ENCODE data around the gene KRTAP10-10.

KRTAP10-10 gene

DNA sequence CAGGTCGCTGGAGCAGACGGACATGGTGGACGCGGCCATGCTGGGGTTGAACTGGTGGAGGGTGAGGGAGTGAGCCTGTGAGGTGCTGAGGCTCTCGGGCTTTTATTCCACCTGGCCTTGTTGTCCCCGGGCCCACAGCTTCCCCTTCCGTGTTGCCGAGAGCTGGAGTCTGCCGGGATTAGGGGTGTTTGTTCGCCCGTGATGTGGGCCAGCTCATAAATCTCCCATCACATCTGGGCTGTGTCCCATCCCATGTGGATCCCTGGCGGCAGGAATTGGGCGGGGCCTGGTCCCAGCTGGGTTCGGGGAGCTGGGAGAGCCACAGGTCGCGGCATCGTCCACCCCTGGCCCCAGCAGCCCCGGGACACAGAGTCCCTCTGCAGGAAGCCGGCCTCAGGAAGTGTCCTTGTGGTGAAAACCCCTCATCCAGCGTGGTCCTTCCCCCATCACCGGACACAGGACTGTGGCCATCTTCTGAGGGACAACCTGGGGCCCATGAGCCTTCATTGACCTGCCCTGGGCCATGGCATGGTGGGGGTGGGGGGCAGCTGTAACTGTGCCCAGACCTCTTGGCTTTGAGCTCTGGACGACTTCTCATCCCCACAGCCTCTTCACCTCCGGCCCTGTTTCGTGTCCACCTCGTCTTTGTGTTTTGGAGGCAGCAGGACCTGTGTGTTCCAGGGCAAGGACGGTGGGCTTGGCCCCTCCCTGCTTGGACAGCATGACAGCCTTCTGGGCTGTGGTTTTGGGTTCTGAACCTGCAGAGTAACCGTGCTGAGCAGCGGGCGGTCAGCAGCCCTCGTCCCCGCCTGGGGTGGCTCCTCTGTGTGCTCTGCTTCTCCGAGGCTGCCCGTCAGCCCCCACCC, 44.5 kb upstream of the KRTAP10-10 start, which contains the start of gene KRTAP10-6:
Gene KRTAP10-6 (minus strand): TSS at position 60 of the 866 bp plus-strand sequence. CDS start 21 bp downstream, at position 39.
- H3K36me3 ChIP-seq (ENCODE audit: low read depth), result no peaks in the 10 kb centered on the region
- H3K27ac ChIP-seq (ENCODE audit: poor library complexity, severe bottlenecking), result no peak within 1 kb of the TSS
- TF ChIP-seq, protein P1, sequence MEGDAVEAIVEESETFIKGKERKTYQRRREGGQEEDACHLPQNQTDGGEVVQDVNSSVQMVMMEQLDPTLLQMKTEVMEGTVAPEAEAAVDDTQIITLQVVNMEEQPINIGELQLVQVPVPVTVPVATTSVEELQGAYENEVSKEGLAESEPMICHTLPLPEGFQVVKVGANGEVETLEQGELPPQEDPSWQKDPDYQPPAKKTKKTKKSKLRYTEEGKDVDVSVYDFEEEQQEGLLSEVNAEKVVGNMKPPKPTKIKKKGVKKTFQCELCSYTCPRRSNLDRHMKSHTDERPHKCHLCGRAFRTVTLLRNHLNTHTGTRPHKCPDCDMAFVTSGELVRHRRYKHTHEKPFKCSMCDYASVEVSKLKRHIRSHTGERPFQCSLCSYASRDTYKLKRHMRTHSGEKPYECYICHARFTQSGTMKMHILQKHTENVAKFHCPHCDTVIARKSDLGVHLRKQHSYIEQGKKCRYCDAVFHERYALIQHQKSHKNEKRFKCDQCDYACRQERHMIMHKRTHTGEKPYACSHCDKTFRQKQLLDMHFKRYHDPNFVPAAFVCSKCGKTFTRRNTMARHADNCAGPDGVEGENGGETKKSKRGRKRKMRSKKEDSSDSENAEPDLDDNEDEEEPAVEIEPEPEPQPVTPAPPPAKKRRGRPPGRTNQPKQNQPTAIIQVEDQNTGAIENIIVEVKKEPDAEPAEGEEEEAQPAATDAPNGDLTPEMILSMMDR (IDR thresholded peaks at IDR 0.05; ENCODE audit: poor library complexity, severe bottlenecking), result no peak
- H3K4me1 ChIP-seq (ENCODE audit: insufficient read depth, poor library complexity, severe bottlenecking), result no peaks in the 10 kb centered on the region
- H3K4me3 ChIP-seq (ENCODE audit: severe bottlenecking), result no peak within 1 kb of the TSS
- H3K27me3 ChIP-seq (ENCODE audit: insufficient read depth, poor library complexity, severe bottlenecking), result no peaks in the 10 kb centered on the region
- ATAC-seq (ENCODE audit: low read depth) (no peak), DNase-seq (ENCODE audit: low spot score) (no peak)
- no peaks in the 10 kb centered on the region for H3K9me3 ChIP-seq (ENCODE audit: severe bottlenecking)

DNA sequence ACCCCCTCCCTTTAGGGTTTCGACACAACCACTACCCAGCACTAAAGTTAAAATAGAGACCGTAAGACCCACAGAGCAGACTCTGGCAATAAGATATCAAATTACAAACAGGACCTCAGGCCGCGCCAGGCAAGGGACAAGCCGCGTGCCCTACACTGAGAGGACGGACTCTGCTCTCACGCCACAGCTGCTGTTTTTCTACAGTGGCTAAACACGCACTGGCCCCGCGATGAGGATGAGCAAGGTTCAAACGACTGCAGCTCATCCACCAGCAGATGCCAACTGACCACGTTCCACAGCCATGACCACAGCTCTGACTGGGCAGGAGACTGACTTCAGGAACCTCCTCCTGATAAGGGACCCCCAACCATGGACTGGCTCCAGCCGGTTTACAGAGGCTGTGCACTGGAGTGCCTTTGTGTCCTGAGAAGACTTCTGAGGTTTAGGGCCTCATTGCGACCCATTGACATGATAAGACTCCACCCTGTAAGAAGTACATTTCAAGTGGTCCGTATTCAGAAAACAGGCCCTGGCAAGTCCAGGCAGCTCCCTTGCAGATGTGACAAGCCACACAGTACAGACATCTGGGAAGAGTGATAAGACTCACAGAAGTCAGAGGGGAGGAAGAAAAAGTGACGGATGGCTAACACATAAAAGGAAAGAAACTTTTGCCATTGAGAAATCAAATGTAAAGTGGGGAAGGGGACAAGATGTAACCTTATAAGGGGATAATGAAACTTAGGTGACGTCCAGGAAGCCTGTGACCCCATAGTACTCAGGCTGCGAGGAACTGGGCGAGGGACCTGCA, 43.4 kb upstream of the KRTAP10-10 start:
- H3K4me3 ChIP-seq (ENCODE audit: severe bottlenecking), result no peak overlapping the region
- no peak overlapping the region for H3K27ac ChIP-seq (ENCODE audit: poor library complexity, severe bottlenecking)
- no peak for ATAC-seq (ENCODE audit: low read depth)
- no peaks in the 10 kb centered on the region for H3K9me3 ChIP-seq (ENCODE audit: severe bottlenecking)
- no peaks in the 10 kb centered on the region for H3K36me3 ChIP-seq (ENCODE audit: low read depth)
- no peaks in the 10 kb centered on the region for H3K4me1 ChIP-seq (ENCODE audit: insufficient read depth, poor library complexity, severe bottlenecking)
- TF ChIP-seq, protein P1 (IDR thresholded peaks at IDR 0.05; ENCODE audit: poor library complexity, severe bottlenecking), result no peak
- no peak for DNase-seq (ENCODE audit: low spot score)
- H3K27me3 ChIP-seq (ENCODE audit: insufficient read depth, poor library complexity, severe bottlenecking), result no peaks in the 10 kb centered on the region

DNA sequence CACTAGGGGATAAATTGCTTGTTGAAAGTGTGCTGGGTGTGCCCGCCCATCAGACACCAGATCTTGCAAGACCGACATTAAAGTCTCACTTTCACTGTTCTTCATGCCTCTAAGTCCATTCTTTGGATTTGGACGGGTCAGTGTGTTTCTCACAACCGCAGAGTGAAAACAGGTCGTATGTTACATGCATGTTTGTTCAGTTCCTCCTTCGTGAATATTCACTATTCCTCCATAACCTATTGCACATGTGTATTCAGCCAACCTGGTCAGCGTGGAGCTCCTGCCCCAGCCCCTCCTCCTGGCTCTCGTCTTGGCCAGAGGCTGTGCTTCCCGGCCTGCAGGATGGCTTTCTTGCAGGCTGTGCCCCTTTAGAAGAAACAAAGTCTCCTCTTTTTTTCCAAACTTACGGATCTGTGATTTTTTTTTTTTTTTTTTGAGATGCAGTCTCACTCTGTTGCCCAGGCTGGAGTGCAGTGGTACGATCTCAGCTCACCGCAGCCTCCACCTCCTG, 42.7 kb upstream of the KRTAP10-10 start:
- no peak overlapping the region for H3K27ac ChIP-seq (ENCODE audit: poor library complexity, severe bottlenecking)
- no peaks in the 10 kb centered on the region for H3K27me3 ChIP-seq (ENCODE audit: insufficient read depth, poor library complexity, severe bottlenecking)
- no peak for ATAC-seq (ENCODE audit: low read depth)

DNA sequence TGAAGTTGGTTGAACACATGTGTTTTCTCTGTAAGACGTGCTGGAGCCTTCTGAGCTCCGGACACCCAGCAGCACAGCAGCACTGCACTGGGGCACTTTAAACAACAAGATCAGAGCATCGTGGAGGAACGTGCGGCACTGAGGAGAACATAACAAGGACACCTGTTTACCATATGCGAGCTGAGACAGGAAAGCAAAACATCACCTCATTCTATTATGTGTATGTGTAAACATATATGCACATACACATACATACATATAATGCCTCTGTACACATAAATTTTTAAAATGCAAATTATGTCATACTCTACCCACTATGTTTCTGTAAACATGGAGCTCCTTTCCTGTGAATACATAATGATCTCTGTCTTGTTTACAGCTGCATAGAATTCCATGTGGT, 41.6 kb upstream of the KRTAP10-10 start:
- Histone ChIP-seq H3K36me3 (ENCODE audit: low read depth) (no peaks in the 10 kb centered on the region), H3K4me1 (ENCODE audit: insufficient read depth, poor library complexity, severe bottlenecking) (no peaks in the 10 kb centered on the region), H3K27me3 (ENCODE audit: insufficient read depth, poor library complexity, severe bottlenecking) (no peaks in the 10 kb centered on the region), H3K9me3 (ENCODE audit: severe bottlenecking) (no peaks in the 10 kb centered on the region), H3K4me3 (ENCODE audit: severe bottlenecking) (no peak overlapping the region), H3K27ac (ENCODE audit: poor library complexity, severe bottlenecking) (no peak overlapping the region)
- DNase-seq (ENCODE audit: low spot score) (no peak), ATAC-seq (ENCODE audit: low read depth) (no peak)
- TF ChIP-seq, protein P1 (IDR thresholded peaks at IDR 0.05; ENCODE audit: poor library complexity, severe bottlenecking), result no peak

More for the DNA sequence above, 42.7 kb upstream of the KRTAP10-10 start:
- H3K4me1 ChIP-seq (ENCODE audit: insufficient read depth, poor library complexity, severe bottlenecking), result no peaks in the 10 kb centered on the region
- DNase-seq (ENCODE audit: low spot score), result no peak
- no peak overlapping the region for H3K4me3 ChIP-seq (ENCODE audit: severe bottlenecking)
- H3K36me3 ChIP-seq (ENCODE audit: low read depth), result no peaks in the 10 kb centered on the region
- no peaks in the 10 kb centered on the region for H3K9me3 ChIP-seq (ENCODE audit: severe bottlenecking)
- TF ChIP-seq, protein P1 (IDR thresholded peaks at IDR 0.05; ENCODE audit: poor library complexity, severe bottlenecking), result no peak

Measured in RWPE2 (cell line).